ENCODE results near the gene COL20A1.

- TF ChIP-seq CTCF (IDR thresholded peaks at IDR 0.05): no peak
- no peak for TF ChIP-seq POLR2A (IDR thresholded peaks at IDR 0.05)
Measured at GRCh38 chr20:63305393-63305792, 12.4 kb downstream of the COL20A1 start.
